ENCODE results near the gene LCN15. TPM values are rescaled to one million over a fixed set of nuclear protein-coding genes. Genes with fewer than 3 reads are reported as not detected.

Gene LCN15
- total RNA-seq, 1 experiment from 2014 or later = not detected

GRCh38 chr9:136775191-136775590, 10.9 kb upstream of the LCN15 start:
- Histone ChIP-seq H3K14ac (ENCODE audit: insufficient read depth, low read length) (no peak overlapping the region), H3K56ac (ENCODE audit: insufficient read length, low read depth, low read length) (no peak overlapping the region)

More at GRCh38 chr9:136775191-136775590, 10.9 kb upstream of the LCN15 start:
- H4K8ac ChIP-seq (replicated peaks; ENCODE audit: insufficient read length, low read depth, low read length) = no peak overlapping the region
- no peak overlapping the region for H2BK120ac ChIP-seq (ENCODE audit: low read depth, low read length, poor library complexity, severe bottlenecking)
- no peak overlapping the region for H2BK15ac ChIP-seq (ENCODE audit: low read depth, low read length)
- no peaks in the 10 kb centered on the region; the same call in 1 of the 2 replicates for H3K27me3 ChIP-seq (ENCODE audit: insufficient read depth, low read length)
- no peak overlapping the region for H2BK5ac ChIP-seq (ENCODE audit: insufficient read length, low read length)
- no peak overlapping the region for H3T11ph ChIP-seq (ENCODE audit: low read length)
- no peaks in the 10 kb centered on the region for H3K9me3 ChIP-seq (ENCODE audit: control insufficient read depth, low read depth, low read length)
- no peaks in the 10 kb centered on the region for H3K79me1 ChIP-seq (ENCODE audit: insufficient read depth, low read depth, low read length, poor library complexity, severe bottlenecking)
- H3K23ac ChIP-seq (ENCODE audit: insufficient read length, low read depth, low read length) = no peak overlapping the region
- no peak overlapping the region for H3K4ac ChIP-seq (ENCODE audit: low read depth, low read length)
- DNase-seq = no peak
- H3K4me2 ChIP-seq (ENCODE audit: insufficient read depth, insufficient read length, low read length) = no peak overlapping the region
- H3K27ac ChIP-seq (ENCODE audit: insufficient read length, low read depth, low read length) = no peak overlapping the region
- no peak overlapping the region for H2AFZ ChIP-seq (ENCODE audit: low read length)
- no peaks in the 10 kb centered on the region for H3K79me2 ChIP-seq (ENCODE audit: insufficient read depth, low read length)
- H2BK12ac ChIP-seq (ENCODE audit: insufficient read length, low read depth, low read length) = no peak overlapping the region
- no peak overlapping the region for H4K5ac ChIP-seq (ENCODE audit: insufficient read length, low read depth, low read length)
- peaks cover 24 to 26% of the 10 kb centered on the region in 2 experiments for H3K9me3 Mint-ChIP-seq
- no peak overlapping the region for H4K91ac ChIP-seq (ENCODE audit: insufficient read length, low read depth, low read length)
- no peak overlapping the region for H2BK20ac ChIP-seq (ENCODE audit: low read depth, low read length, poor library complexity, severe bottlenecking)
- no peak overlapping the region for H3K18ac ChIP-seq (ENCODE audit: insufficient read length, low read depth, low read length)
- no peak overlapping the region for H2AK5ac ChIP-seq (ENCODE audit: insufficient read length, low read length)
- peaks cover 48% of the 10 kb centered on the region for H3K27me3 Mint-ChIP-seq (ENCODE audit: low read depth)
- H3K36me3 Mint-ChIP-seq (ENCODE audit: insufficient read depth in 1 of 3, low read depth in 3 of 3) = peaks cover 7 to 12% (median 11%) of the 10 kb centered on the region in 3 experiments
- no peaks in the 10 kb centered on the region for H4K20me1 ChIP-seq (ENCODE audit: control insufficient read depth, insufficient read depth, insufficient read length)
- no peak overlapping the region for H3K4me3 Mint-ChIP-seq
- no peaks in the 10 kb centered on the region for H3K4me1 ChIP-seq (ENCODE audit: insufficient read depth, low read length)
- no peak overlapping the region for H3K9ac ChIP-seq (ENCODE audit: extremely low read depth, insufficient read length, low read length)
- WGBS (ENCODE audit: extremely low coverage, insufficient read length, low lambda C conversion rate) = no CpG with 5 or more reads among the region's 6 CpGs
- no peak overlapping the region; a peak in 1 of 7 replicates for H3K27ac Mint-ChIP-seq
- H3K4me1 Mint-ChIP-seq = peaks cover 3% of the 10 kb centered on the region in 2 experiments
- H3K23me2 ChIP-seq (ENCODE audit: insufficient read length, low read depth, low read length, poor library complexity, severe bottlenecking) = no peaks in the 10 kb centered on the region
- no peak for TF ChIP-seq CTCF (conservative IDR thresholded peaks at IDR 0.05)
